IMR-90 (cell line): ENCODE measurements around the gene FNIP1. TPM values are rescaled to one million over a fixed set of nuclear protein-coding genes. Genes with fewer than 3 reads are reported as not detected.
A peak's percentile ranks its signal among the peaks of the same experiment; 100 is the strongest.

Experiments used
- ATAC-seq: fragments of 200-7000 bp; cut with Tn5 transposase; 2 replicates; pipeline ENCODE4 v1.9.1; 2020; ENCODE audit warnings: low read depth, mild to moderate bottlenecking, moderate library complexity
- BruUV-seq: library from RNA; stranded (reverse); fragments of 400-500 nt; replicated peaks from 2 replicates; lab custom pipeline; 2021; lab: Mats Ljungman, UMichigan
- CTCF ChIA-PET: fragments of 300-600 bp; formaldehyde crosslinking; extraction: SDS; loops from one replicate; lab custom pipeline; 2021; ENCODE audit warnings: antibody characterized with exemption; lab: Yijun Ruan, JAX
- POLR2A ChIA-PET: fragments of 300-600 bp; sonication (Branson Sonifier 250); formaldehyde crosslinking; loops from one replicate; lab custom pipeline; 2022; ENCODE audit warnings: antibody characterized with exemption; ENCODE audit not compliant: unreplicated experiment; lab: Charles Lee
- DNase-seq: peaks from one replicate; pipeline ENCODE4 v3.0.0; 2013
- H2AFZ ChIP-seq: replicated peaks from 2 replicates; pipeline ENCODE3; 2013; ENCODE audit warnings: low read length, mild to moderate bottlenecking; ENCODE audit not compliant: poor library complexity
- H2AK5ac ChIP-seq: 2 replicates; pipeline ENCODE4 v1.6.1; 2013; ENCODE audit warnings: low read depth, low read length, inconsistent platforms
- H2AK9ac ChIP-seq: replicated peaks from 2 replicates; pipeline ENCODE3; 2013; ENCODE audit warnings: mild to moderate bottlenecking, low read depth, low read length, moderate library complexity; ENCODE audit not compliant: poor library complexity
- H2BK120ac ChIP-seq: 2 replicates; pipeline ENCODE4 v1.6.1; 2013; ENCODE audit warnings: low read depth, low read length, inconsistent platforms
- H2BK15ac ChIP-seq: 3 replicates; pipeline ENCODE4 v1.6.1; 2013; ENCODE audit warnings: low read depth, low read length, inconsistent platforms
- H2BK20ac ChIP-seq: 2 replicates; pipeline ENCODE4 v1.6.1; 2013; ENCODE audit warnings: low read depth, mild to moderate bottlenecking, inconsistent platforms, low read length, moderate library complexity
- H2BK5ac ChIP-seq: 2 replicates; pipeline ENCODE4 v1.6.1; 2013; ENCODE audit warnings: mild to moderate bottlenecking, low read depth, low read length, inconsistent platforms; ENCODE audit not compliant: poor library complexity, severe bottlenecking
- H3K14ac ChIP-seq: replicated peaks from 2 replicates; pipeline ENCODE4 v1.6.1; 2013; ENCODE audit warnings: low read depth, low read length, inconsistent platforms
- H3K18ac ChIP-seq: 2 replicates; pipeline ENCODE4 v1.6.1; 2013; ENCODE audit warnings: low read depth, low read length, control low read depth
- H3K23ac ChIP-seq: 2 replicates; pipeline ENCODE4 v1.6.1; 2013; ENCODE audit warnings: low read depth, low read length, inconsistent platforms
- H3K27ac ChIP-seq: 2 replicates; pipeline ENCODE4 v1.5.1; 2013; ENCODE audit warnings: mild to moderate bottlenecking, control low read depth, low read length; ENCODE audit not compliant: insufficient read depth
- H3K27me3 ChIP-seq: 2 replicates; pipeline ENCODE4 v1.6.1; 2013; ENCODE audit warnings: low read length; ENCODE audit not compliant: control insufficient read depth, insufficient read depth
- H3K36me3 ChIP-seq: 2 replicates; pipeline ENCODE4 v1.6.1; 2013; ENCODE audit warnings: low read length, mixed read lengths; ENCODE audit not compliant: control insufficient read depth, insufficient read depth
- H3K4ac ChIP-seq: 2 replicates; pipeline ENCODE4 v1.6.1; 2013; ENCODE audit warnings: low read depth, low read length, inconsistent platforms
- H3K4me1 ChIP-seq: 2 replicates; pipeline ENCODE4 v1.6.1; 2013; ENCODE audit warnings: low read length, mixed read lengths; ENCODE audit not compliant: control insufficient read depth, insufficient read depth
- H3K4me2 ChIP-seq: 2 replicates; pipeline ENCODE4 v1.6.1; 2013; ENCODE audit warnings: low read depth, mild to moderate bottlenecking, control low read depth, low read length, moderate library complexity
- H3K4me3 ChIP-seq: 2 replicates; pipeline ENCODE4 v1.5.1; 2013; ENCODE audit warnings: low read depth, mild to moderate bottlenecking, control low read depth, low read length, moderate library complexity; ENCODE audit not compliant: insufficient read depth
- H3K56ac ChIP-seq: 2 replicates; pipeline ENCODE4 v1.6.1; 2013; ENCODE audit warnings: low read length, inconsistent platforms; ENCODE audit not compliant: insufficient read depth; ENCODE audit errors: extremely low read depth
- H3K79me1 ChIP-seq, 2 experiments: 2 replicates each; pipeline ENCODE4 v1.6.1; 2013; ENCODE audit warnings: low read length in 2 of 2, inconsistent platforms in 1 of 2, low read depth in 1 of 2
- H3K9ac ChIP-seq: 2 replicates; pipeline ENCODE4 v1.6.1; 2013; ENCODE audit warnings: low read depth, low read length, control low read depth
- H3K9me1 ChIP-seq: 2 replicates; pipeline ENCODE4 v1.6.1; 2013; ENCODE audit warnings: low read length, inconsistent platforms; ENCODE audit not compliant: insufficient read depth
- H3K9me3 ChIP-seq: 2 replicates; pipeline ENCODE4 v1.6.1; 2013; ENCODE audit warnings: low read length; ENCODE audit not compliant: control insufficient read depth, insufficient read depth
- H4K20me1 ChIP-seq: 2 replicates; pipeline ENCODE4 v1.6.1; 2013; ENCODE audit warnings: low read length, inconsistent platforms; ENCODE audit not compliant: insufficient read depth
- H4K5ac ChIP-seq: 2 replicates; pipeline ENCODE4 v1.6.1; 2013; ENCODE audit warnings: mild to moderate bottlenecking, low read depth, low read length, control low read depth
- H4K8ac ChIP-seq, 2 experiments: 2 replicates each; pipeline ENCODE4 v1.6.1; 2013; ENCODE audit warnings: low read depth in 2 of 2, low read length in 2 of 2, control low read depth in 1 of 2, inconsistent platforms in 1 of 2
- H4K91ac ChIP-seq: 2 replicates; pipeline ENCODE4 v1.6.1; 2013; ENCODE audit warnings: low read depth, low read length, inconsistent platforms; ENCODE audit not compliant: insufficient read depth
- BHLHE40 ChIP-seq: fragments of 150-350 bp; IDR thresholded peaks from 2 replicates; pipeline ENCODE4 v1.6.1; 2016; ENCODE audit warnings: mild to moderate bottlenecking, low read depth, low read length
- CEBPB ChIP-seq: IDR thresholded peaks from 2 replicates; pipeline ENCODE4 v1.6.1; 2012; ENCODE audit warnings: low read depth, low read length, improper control_type of control experiment
- CHD1 ChIP-seq: IDR thresholded peaks from 2 replicates; pipeline ENCODE4 v1.6.1; 2012; ENCODE audit warnings: low read depth, low read length, improper control_type of control experiment
- FOS ChIP-seq: fragments of 150-350 bp; IDR thresholded peaks from 2 replicates; pipeline ENCODE4 v1.6.1; 2016; ENCODE audit warnings: low read depth, low read length
- MAFK ChIP-seq: IDR thresholded peaks from 2 replicates; pipeline ENCODE4 v1.6.1; 2012; ENCODE audit warnings: low read depth, low read length, improper control_type of control experiment
- MAZ ChIP-seq: IDR thresholded peaks from 2 replicates; pipeline ENCODE4 v1.6.1; 2012; ENCODE audit warnings: low read depth, mild to moderate bottlenecking, low read length, improper control_type of control experiment, moderate library complexity, borderline replicate concordance
- MXI1 ChIP-seq: IDR thresholded peaks from 2 replicates; pipeline ENCODE4 v1.6.1; 2012; ENCODE audit warnings: low read depth, mild to moderate bottlenecking, low read length, moderate library complexity, borderline replicate concordance
- NFE2L2 ChIP-seq: fragments of 150-350 bp; IDR thresholded peaks from 2 replicates; pipeline ENCODE4 v1.6.1; 2016; ENCODE audit warnings: low read depth, mild to moderate bottlenecking, low read length
- POLR2A ChIP-seq: IDR thresholded peaks from 2 replicates; pipeline ENCODE4 v1.6.1; 2012; ENCODE audit warnings: mild to moderate bottlenecking, low read depth, low read length
- RAD21 ChIP-seq: IDR thresholded peaks from 2 replicates; pipeline ENCODE4 v1.6.1; 2012; ENCODE audit warnings: low read length, improper control_type of control experiment
- RCOR1 ChIP-seq: IDR thresholded peaks from 2 replicates; pipeline ENCODE4 v1.6.1; 2012; ENCODE audit warnings: mild to moderate bottlenecking, low read length, improper control_type of control experiment; ENCODE audit not compliant: insufficient replicate concordance
- RFX5 ChIP-seq: IDR thresholded peaks from 2 replicates; pipeline ENCODE4 v1.8.0; 2012; ENCODE audit warnings: low read depth, mild to moderate bottlenecking, low read length, moderate library complexity
- SMC3 ChIP-seq: fragments of 150-350 bp; IDR thresholded peaks from 2 replicates; pipeline ENCODE4 v1.6.1; 2016; ENCODE audit warnings: low read depth, mild to moderate bottlenecking, antibody characterized with exemption, low read length, moderate library complexity
- WGBS, 2 experiments: methylation state at CpG; one replicate each; pipeline versions ENCODE4 v1.1.5 to v1.1.7; 2013; ENCODE audit warnings: missing lambda C conversion rate in 2 of 2; ENCODE audit not compliant: insufficient read length in 1 of 2; ENCODE audit errors: extremely low coverage in 2 of 2; 5-methylcytosine and 5-hydroxymethylcytosine counted together
- dilution Hi-C: fragments of 300-500 bp; cut with HindIII; formaldehyde crosslinking; loops from one replicate; pipeline ENCODE4 v1.14.3; 2018; ENCODE audit warnings: low sequenced_read_pairs; ENCODE audit not compliant: unreplicated experiment
- in situ Hi-C: fragments of 300-500 bp; cut with MboI; formaldehyde crosslinking; loops from 3 replicates; pipeline ENCODE4 v1.14.3; 2019; ENCODE audit warnings: low sequenced_read_pairs, inconsistent platforms, mixed read lengths
- intact Hi-C: fragments of 100-400 bp; cut with micrococcal nuclease; formaldehyde crosslinking; loops from 2 replicates; pipeline ENCODE4 v1.10.0; 2022
- polyA plus RNA-seq, 3 experiments: library from polyadenylated mRNA; depleted of rRNA; stranded (reverse); fragments of >200 nt; gene quantifications; 2 replicates each; pipeline ENCODE4 v1.2.3, GENCODE V29; 2012; ENCODE audit warnings: low replicate concordance in 1 of 3
- total RNA-seq: library from RNA; depleted of rRNA; stranded (reverse); fragments of >200 nt; gene quantifications from 2 replicates; pipeline ENCODE4 v1.2.3, GENCODE V29; 2012
- TF ChIP-seq, protein P1 (sequence below): fragments of 150-350 bp; IDR thresholded peaks from 2 replicates; pipeline ENCODE4 v1.6.1; 2016; ENCODE audit warnings: low read depth, mild to moderate bottlenecking, low read length, moderate library complexity, borderline replicate concordance
- TF ChIP-seq, protein P2 (sequence below): fragments of 150-350 bp; IDR thresholded peaks from 2 replicates; pipeline ENCODE4 v1.6.1; 2017; ENCODE audit warnings: mild to moderate bottlenecking, antibody characterized with exemption, low read length, low read depth
- TF ChIP-seq, protein P3 (sequence below): conservative IDR thresholded peaks from 2 replicates; pipeline ENCODE4 v1.5.1; 2012; ENCODE audit warnings: mild to moderate bottlenecking, low read depth, low read length, improper control_type of control experiment

FNIP1 gene
- total and polyA plus RNA-seq, 2 of the 4 experiments (the other 2 are of a cell fraction) = 5.6 to 34.1 TPM

DNA sequence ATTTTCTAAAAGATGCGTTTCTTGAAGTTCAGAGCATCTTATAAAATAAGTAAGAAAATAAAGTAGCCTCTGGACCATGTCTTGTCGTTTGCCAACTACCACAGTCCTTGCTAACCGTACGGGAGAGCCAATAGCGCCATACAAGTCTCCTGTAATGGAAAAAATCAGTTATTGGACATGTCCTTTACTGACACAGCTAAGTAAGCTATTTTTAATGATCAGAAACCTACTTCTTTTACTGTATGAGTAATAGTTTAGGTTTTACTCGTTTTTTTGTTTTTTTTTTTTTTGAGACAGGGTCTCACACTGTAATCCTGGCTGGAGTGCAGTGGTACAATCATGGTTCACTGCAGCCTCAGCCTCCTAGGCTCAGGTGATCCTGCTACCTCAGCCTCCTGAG lies 124.0 kb downstream of the FNIP1 start:
- H3K23ac ChIP-seq = peak overlapping the region; percentile 53; the same call in 1 of the 2 replicates
- H3K56ac ChIP-seq = peak overlapping the region; percentile 55; the same call in 1 of the 2 replicates
- peaks cover 22% of the 10 kb centered on the region for H3K36me3 ChIP-seq
- in situ Hi-C loops (no loop called here), intact Hi-C loops (loop anchor here (1.0 to 5.0 kb wide), 2 partner anchors 35 to 123 kb away; partner anchors contain the start of gene RAPGEF6), dilution Hi-C loops (no loop called here)
- peak overlapping the region; percentile 57 for H3K14ac ChIP-seq
- peak overlapping the region; percentile 64 for H2AK5ac ChIP-seq
- no TSS peak for BruUV-seq
- H4K8ac ChIP-seq = peak overlapping the region in 1 of 2 experiments; percentile 81; a peak in 3 of 4 replicates
- peaks cover 12% of the 10 kb centered on the region for H3K9me1 ChIP-seq
- no peaks in the 10 kb centered on the region for H3K27me3 ChIP-seq
- peak overlapping the region; percentile 76; the same call in 1 of the 2 replicates for H3K4ac ChIP-seq
- H3K79me1 ChIP-seq = peaks cover 13 to 28% of the 10 kb centered on the region in 2 experiments
- peak overlapping the region; percentile 98 for H2BK5ac ChIP-seq
- peaks cover 20% of the 10 kb centered on the region for H3K4me1 ChIP-seq
- DNase-seq = no peak
- H3K9ac ChIP-seq = peak overlapping the region; percentile 61
- peak overlapping the region; percentile 63; the same call in 1 of the 2 replicates for H4K91ac ChIP-seq
- CTCF ChIA-PET = no interaction called here
- H3K4me3 ChIP-seq = no peak overlapping the region
- ATAC-seq = 0 out of 2 replicates have a peak, but pooled peaks have one; percentile 3
- no peaks in the 10 kb centered on the region for H3K9me3 ChIP-seq
- peak overlapping the region; percentile 75; the same call in 1 of the 2 replicates for H2BK20ac ChIP-seq
- H4K20me1 ChIP-seq = peaks cover 8% of the 10 kb centered on the region; the same call in 1 of the 2 replicates
- peak overlapping the region; percentile 68 for H2BK120ac ChIP-seq
- no peak overlapping the region for H2AK9ac ChIP-seq
- peak overlapping the region; percentile 94 for H4K5ac ChIP-seq
- no CpG with 5 or more reads among the region's 6 CpGs for WGBS, 2 experiments
- no peak for TF ChIP-seq BHLHE40
- no peak for TF ChIP-seq RAD21
- TF ChIP-seq MAZ = no peak
- no peak for TF ChIP-seq RCOR1
- TF ChIP-seq RFX5 = no peak
- no peak for TF ChIP-seq MXI1
- TF ChIP-seq, protein P1, sequence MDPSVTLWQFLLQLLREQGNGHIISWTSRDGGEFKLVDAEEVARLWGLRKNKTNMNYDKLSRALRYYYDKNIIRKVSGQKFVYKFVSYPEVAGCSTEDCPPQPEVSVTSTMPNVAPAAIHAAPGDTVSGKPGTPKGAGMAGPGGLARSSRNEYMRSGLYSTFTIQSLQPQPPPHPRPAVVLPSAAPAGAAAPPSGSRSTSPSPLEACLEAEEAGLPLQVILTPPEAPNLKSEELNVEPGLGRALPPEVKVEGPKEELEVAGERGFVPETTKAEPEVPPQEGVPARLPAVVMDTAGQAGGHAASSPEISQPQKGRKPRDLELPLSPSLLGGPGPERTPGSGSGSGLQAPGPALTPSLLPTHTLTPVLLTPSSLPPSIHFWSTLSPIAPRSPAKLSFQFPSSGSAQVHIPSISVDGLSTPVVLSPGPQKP = no peak
- TF ChIP-seq, protein P2, sequence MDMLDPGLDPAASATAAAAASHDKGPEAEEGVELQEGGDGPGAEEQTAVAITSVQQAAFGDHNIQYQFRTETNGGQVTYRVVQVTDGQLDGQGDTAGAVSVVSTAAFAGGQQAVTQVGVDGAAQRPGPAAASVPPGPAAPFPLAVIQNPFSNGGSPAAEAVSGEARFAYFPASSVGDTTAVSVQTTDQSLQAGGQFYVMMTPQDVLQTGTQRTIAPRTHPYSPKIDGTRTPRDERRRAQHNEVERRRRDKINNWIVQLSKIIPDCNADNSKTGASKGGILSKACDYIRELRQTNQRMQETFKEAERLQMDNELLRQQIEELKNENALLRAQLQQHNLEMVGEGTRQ = no peak
- no peak for TF ChIP-seq NFE2L2
- TF ChIP-seq MAFK = no peak
- TF ChIP-seq SMC3 = no peak
- no peak for TF ChIP-seq POLR2A
- no peak for TF ChIP-seq CHD1
- no peak for TF ChIP-seq FOS
- TF ChIP-seq, protein P3, sequence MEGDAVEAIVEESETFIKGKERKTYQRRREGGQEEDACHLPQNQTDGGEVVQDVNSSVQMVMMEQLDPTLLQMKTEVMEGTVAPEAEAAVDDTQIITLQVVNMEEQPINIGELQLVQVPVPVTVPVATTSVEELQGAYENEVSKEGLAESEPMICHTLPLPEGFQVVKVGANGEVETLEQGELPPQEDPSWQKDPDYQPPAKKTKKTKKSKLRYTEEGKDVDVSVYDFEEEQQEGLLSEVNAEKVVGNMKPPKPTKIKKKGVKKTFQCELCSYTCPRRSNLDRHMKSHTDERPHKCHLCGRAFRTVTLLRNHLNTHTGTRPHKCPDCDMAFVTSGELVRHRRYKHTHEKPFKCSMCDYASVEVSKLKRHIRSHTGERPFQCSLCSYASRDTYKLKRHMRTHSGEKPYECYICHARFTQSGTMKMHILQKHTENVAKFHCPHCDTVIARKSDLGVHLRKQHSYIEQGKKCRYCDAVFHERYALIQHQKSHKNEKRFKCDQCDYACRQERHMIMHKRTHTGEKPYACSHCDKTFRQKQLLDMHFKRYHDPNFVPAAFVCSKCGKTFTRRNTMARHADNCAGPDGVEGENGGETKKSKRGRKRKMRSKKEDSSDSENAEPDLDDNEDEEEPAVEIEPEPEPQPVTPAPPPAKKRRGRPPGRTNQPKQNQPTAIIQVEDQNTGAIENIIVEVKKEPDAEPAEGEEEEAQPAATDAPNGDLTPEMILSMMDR = no peak
- TF ChIP-seq CEBPB = no peak
- H3K27ac ChIP-seq = peak overlapping the region; percentile 99
- POLR2A ChIA-PET = no interaction called here
- H3K4me2 ChIP-seq = peak overlapping the region; percentile 69
- no peak overlapping the region for H2AFZ ChIP-seq
- peak overlapping the region; percentile 33; the same call in 1 of the 3 replicates for H2BK15ac ChIP-seq
- peak overlapping the region; percentile 99 for H3K18ac ChIP-seq
